WTC11 (cell line): Measurements from ENCODE around the gene CSNK2A2. TPM values are rescaled to one million over a fixed set of nuclear protein-coding genes. Genes with fewer than 3 reads are reported as not detected.

ENCODE experiments used
- ATAC-seq: fragments of 200-7000 bp; cut with Tn5 transposase; 2 replicates; pipeline ENCODE4 v1.10.0; 2021; ENCODE audit warnings: mild to moderate bottlenecking, moderate library complexity
- CTCF ChIA-PET: fragments of 300-600 bp; sonication (Branson Sonifier 250); formaldehyde crosslinking; loops from one replicate; lab custom pipeline; 2021; ENCODE audit warnings: antibody characterized with exemption; lab: Charles Lee
- POLR2A ChIA-PET: fragments of 350-600 bp; sonication (Branson Sonifier 250); formaldehyde crosslinking; loops from one replicate; lab custom pipeline; 2021; ENCODE audit warnings: antibody characterized with exemption; lab: Charles Lee
- DNase-seq: peaks from one replicate; pipeline ENCODE4 v3.0.0; 2021; ENCODE audit warnings: low spot score
- H3K27ac Mint-ChIP-seq: 2 replicates; pipeline ENCODE4 v1.8.0; 2021; ENCODE audit warnings: mixed read lengths
- H3K27me3 Mint-ChIP-seq: 2 replicates; pipeline ENCODE4 v1.8.0; 2021; ENCODE audit warnings: low read depth, mild to moderate bottlenecking, moderate library complexity, mixed read lengths
- H3K36me3 Mint-ChIP-seq: 2 replicates; pipeline ENCODE4 v1.8.0; 2021; ENCODE audit warnings: mixed read lengths
- H3K4me1 Mint-ChIP-seq: 2 replicates; pipeline ENCODE4 v1.8.0; 2022; ENCODE audit warnings: mixed read lengths
- H3K4me3 Mint-ChIP-seq: 2 replicates; pipeline ENCODE4 v1.8.0; 2021; ENCODE audit warnings: mild to moderate bottlenecking, moderate library complexity, mixed read lengths
- H3K9me3 Mint-ChIP-seq: 2 replicates; pipeline ENCODE4 v1.8.0; 2021; ENCODE audit warnings: mixed read lengths
- ESRRA ChIP-seq: sonication (generic); formaldehyde crosslinking; IDR thresholded peaks from 2 replicates; pipeline ENCODE4 v1.8.1; 2022; ENCODE audit warnings: mild to moderate bottlenecking, missing genetic modification reagents, borderline replicate concordance
- HMGA2 ChIP-seq: fragments of 250-450 bp; sonication (Bioruptor Pico); IDR thresholded peaks from 2 replicates; pipeline ENCODE4 v1.4.0; 2021; ENCODE audit warnings: mild to moderate bottlenecking, moderate library complexity
- JUN ChIP-seq: sonication (generic); formaldehyde crosslinking; IDR thresholded peaks from 2 replicates; pipeline ENCODE4 v1.8.0; 2023; ENCODE audit warnings: mild to moderate bottlenecking, missing genetic modification reagents
- NR2C2 ChIP-seq: sonication (generic); formaldehyde crosslinking; IDR thresholded peaks from 2 replicates; pipeline ENCODE4 v1.8.0; 2022; ENCODE audit warnings: mild to moderate bottlenecking, missing genetic modification reagents
- ZBTB43 ChIP-seq: sonication (generic); formaldehyde crosslinking; IDR thresholded peaks from 2 replicates; pipeline ENCODE4 v1.8.1; 2023; ENCODE audit warnings: mild to moderate bottlenecking, missing genetic modification reagents
- ZNF121 ChIP-seq: sonication (generic); formaldehyde crosslinking; IDR thresholded peaks from 2 replicates; pipeline ENCODE4 v1.8.0; 2023; ENCODE audit warnings: missing genetic modification reagents
- ZNF317 ChIP-seq: sonication (generic); formaldehyde crosslinking; IDR thresholded peaks from 2 replicates; pipeline ENCODE4 v1.8.1; 2023; ENCODE audit warnings: low read depth, mild to moderate bottlenecking, moderate library complexity, missing genetic modification reagents, borderline replicate concordance
- ZNF423 ChIP-seq: fragments of 250-450 bp; sonication (Bioruptor Pico); IDR thresholded peaks from 2 replicates; pipeline ENCODE4 v2.1.2; 2022; ENCODE audit warnings: mild to moderate bottlenecking, moderate library complexity
- ZNF512 ChIP-seq: sonication (generic); formaldehyde crosslinking; IDR thresholded peaks from 2 replicates; pipeline ENCODE4 v1.8.1; 2022; ENCODE audit warnings: missing genetic modification reagents, borderline replicate concordance
- ZNF671 ChIP-seq: fragments of 250-450 bp; sonication (Bioruptor Pico); IDR thresholded peaks from 2 replicates; pipeline ENCODE4 v1.8.0; 2021; ENCODE audit warnings: mild to moderate bottlenecking
- total RNA-seq: library from RNA; stranded (reverse); gene quantifications from 3 replicates; pipeline ENCODE4 v1.2.3, GENCODE V29; 2021
- TF ChIP-seq, protein P1 (sequence below): sonication (generic); formaldehyde crosslinking; IDR thresholded peaks from 2 replicates; pipeline ENCODE4 v1.8.0; 2023; ENCODE audit warnings: mild to moderate bottlenecking, missing genetic modification reagents
- TF ChIP-seq, protein P2 (sequence below): sonication (generic); formaldehyde crosslinking; IDR thresholded peaks from 2 replicates; pipeline ENCODE4 v1.8.0; 2022; ENCODE audit warnings: mild to moderate bottlenecking, missing genetic modification reagents
- TF ChIP-seq, protein P3 (sequence below): sonication (generic); formaldehyde crosslinking; IDR thresholded peaks from 2 replicates; pipeline ENCODE4 v1.8.1; 2022; ENCODE audit warnings: mild to moderate bottlenecking, moderate library complexity, missing genetic modification reagents
- TF ChIP-seq, protein P4 (sequence below): fragments of 200-600 bp; IDR thresholded peaks from 2 replicates; pipeline ENCODE4 v1.8.0; 2022; ENCODE audit warnings: antibody characterized with exemption
- TF ChIP-seq, protein P5 (sequence below): sonication (generic); formaldehyde crosslinking; IDR thresholded peaks from 2 replicates; pipeline ENCODE4 v1.8.1; 2022; ENCODE audit warnings: mild to moderate bottlenecking, missing genetic modification reagents, moderate library complexity, borderline replicate concordance

Gene CSNK2A2
- total RNA-seq, 1 experiment from 2014 or later = 114 TPM

- ChIA-PET POLR2A (interaction anchor here (0.6 kb wide), 1 partner anchor 22 kb away, joined by 13 read pairs; no protein-coding TSS in a partner anchor), CTCF (interaction anchor here (4.0 kb wide), 1 partner anchor 22 kb away, joined by 63 read pairs; no protein-coding TSS in a partner anchor)
- Mint-ChIP-seq H3K27ac (no peak overlapping the region), H3K9me3 (no peaks in the 10 kb centered on the region), H3K27me3 (no peaks in the 10 kb centered on the region), H3K36me3 (peaks cover 24% of the 10 kb centered on the region), H3K4me3 (no peak overlapping the region), H3K4me1 (peaks cover 18% of the 10 kb centered on the region)
- DNase-seq = no peak
- TF ChIP-seq, protein P1, sequence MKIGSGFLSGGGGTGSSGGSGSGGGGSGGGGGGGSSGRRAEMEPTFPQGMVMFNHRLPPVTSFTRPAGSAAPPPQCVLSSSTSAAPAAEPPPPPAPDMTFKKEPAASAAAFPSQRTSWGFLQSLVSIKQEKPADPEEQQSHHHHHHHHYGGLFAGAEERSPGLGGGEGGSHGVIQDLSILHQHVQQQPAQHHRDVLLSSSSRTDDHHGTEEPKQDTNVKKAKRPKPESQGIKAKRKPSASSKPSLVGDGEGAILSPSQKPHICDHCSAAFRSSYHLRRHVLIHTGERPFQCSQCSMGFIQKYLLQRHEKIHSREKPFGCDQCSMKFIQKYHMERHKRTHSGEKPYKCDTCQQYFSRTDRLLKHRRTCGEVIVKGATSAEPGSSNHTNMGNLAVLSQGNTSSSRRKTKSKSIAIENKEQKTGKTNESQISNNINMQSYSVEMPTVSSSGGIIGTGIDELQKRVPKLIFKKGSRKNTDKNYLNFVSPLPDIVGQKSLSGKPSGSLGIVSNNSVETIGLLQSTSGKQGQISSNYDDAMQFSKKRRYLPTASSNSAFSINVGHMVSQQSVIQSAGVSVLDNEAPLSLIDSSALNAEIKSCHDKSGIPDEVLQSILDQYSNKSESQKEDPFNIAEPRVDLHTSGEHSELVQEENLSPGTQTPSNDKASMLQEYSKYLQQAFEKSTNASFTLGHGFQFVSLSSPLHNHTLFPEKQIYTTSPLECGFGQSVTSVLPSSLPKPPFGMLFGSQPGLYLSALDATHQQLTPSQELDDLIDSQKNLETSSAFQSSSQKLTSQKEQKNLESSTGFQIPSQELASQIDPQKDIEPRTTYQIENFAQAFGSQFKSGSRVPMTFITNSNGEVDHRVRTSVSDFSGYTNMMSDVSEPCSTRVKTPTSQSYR = no peak
- TF ChIP-seq, protein P2, sequence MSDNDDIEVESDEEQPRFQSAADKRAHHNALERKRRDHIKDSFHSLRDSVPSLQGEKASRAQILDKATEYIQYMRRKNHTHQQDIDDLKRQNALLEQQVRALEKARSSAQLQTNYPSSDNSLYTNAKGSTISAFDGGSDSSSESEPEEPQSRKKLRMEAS = no peak
- TF ChIP-seq, protein P3, sequence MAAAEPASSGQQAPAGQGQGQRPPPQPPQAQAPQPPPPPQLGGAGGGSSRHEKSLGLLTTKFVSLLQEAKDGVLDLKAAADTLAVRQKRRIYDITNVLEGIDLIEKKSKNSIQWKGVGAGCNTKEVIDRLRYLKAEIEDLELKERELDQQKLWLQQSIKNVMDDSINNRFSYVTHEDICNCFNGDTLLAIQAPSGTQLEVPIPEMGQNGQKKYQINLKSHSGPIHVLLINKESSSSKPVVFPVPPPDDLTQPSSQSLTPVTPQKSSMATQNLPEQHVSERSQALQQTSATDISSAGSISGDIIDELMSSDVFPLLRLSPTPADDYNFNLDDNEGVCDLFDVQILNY (CRISPR knock-in tag) = no peak
- TF ChIP-seq ZNF423 (no peak), ZNF121 (no peak), ZNF671 (CRISPR knock-in tag) (no peak)
- ATAC-seq = no peak
Measured at GRCh38 chr16:58119509-58119845, 78.4 kb downstream of the CSNK2A2 start.

- peaks cover 18% of the 10 kb centered on the region for H3K4me1 Mint-ChIP-seq
- no peak for ATAC-seq
- DNase-seq = no peak
- no peak overlapping the region for H3K27ac Mint-ChIP-seq
- CTCF ChIA-PET = interaction anchor here (0.7 to 4.0 kb wide), 2 partner anchors 10 to 21 kb away, joined by 3 to 63 read pairs; partner anchors contain the start of gene CFAP20
- H3K9me3 Mint-ChIP-seq = no peaks in the 10 kb centered on the region
- H3K27me3 Mint-ChIP-seq = no peaks in the 10 kb centered on the region
- POLR2A ChIA-PET = interaction anchor here (0.6 kb wide), 1 partner anchor 21 kb away, joined by 13 read pairs; no protein-coding TSS in a partner anchor
- no peak overlapping the region for H3K4me3 Mint-ChIP-seq
- H3K36me3 Mint-ChIP-seq = peaks cover 29% of the 10 kb centered on the region
- TF ChIP-seq, protein P4, sequence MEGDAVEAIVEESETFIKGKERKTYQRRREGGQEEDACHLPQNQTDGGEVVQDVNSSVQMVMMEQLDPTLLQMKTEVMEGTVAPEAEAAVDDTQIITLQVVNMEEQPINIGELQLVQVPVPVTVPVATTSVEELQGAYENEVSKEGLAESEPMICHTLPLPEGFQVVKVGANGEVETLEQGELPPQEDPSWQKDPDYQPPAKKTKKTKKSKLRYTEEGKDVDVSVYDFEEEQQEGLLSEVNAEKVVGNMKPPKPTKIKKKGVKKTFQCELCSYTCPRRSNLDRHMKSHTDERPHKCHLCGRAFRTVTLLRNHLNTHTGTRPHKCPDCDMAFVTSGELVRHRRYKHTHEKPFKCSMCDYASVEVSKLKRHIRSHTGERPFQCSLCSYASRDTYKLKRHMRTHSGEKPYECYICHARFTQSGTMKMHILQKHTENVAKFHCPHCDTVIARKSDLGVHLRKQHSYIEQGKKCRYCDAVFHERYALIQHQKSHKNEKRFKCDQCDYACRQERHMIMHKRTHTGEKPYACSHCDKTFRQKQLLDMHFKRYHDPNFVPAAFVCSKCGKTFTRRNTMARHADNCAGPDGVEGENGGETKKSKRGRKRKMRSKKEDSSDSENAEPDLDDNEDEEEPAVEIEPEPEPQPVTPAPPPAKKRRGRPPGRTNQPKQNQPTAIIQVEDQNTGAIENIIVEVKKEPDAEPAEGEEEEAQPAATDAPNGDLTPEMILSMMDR = no peak
- TF ChIP-seq ZNF121 = no peak
- TF ChIP-seq, protein P2 = no peak
- TF ChIP-seq ZNF512 = no peak
- TF ChIP-seq ESRRA (CRISPR knock-in tag) = no peak
- TF ChIP-seq, protein P1 = no peak
- TF ChIP-seq JUN = no peak
- TF ChIP-seq ZBTB43 (CRISPR knock-in tag) = no peak
- TF ChIP-seq NR2C2 = no peak
- TF ChIP-seq, protein P3 (CRISPR knock-in tag) = no peak
- TF ChIP-seq, protein P5, sequence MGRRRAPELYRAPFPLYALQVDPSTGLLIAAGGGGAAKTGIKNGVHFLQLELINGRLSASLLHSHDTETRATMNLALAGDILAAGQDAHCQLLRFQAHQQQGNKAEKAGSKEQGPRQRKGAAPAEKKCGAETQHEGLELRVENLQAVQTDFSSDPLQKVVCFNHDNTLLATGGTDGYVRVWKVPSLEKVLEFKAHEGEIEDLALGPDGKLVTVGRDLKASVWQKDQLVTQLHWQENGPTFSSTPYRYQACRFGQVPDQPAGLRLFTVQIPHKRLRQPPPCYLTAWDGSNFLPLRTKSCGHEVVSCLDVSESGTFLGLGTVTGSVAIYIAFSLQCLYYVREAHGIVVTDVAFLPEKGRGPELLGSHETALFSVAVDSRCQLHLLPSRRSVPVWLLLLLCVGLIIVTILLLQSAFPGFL (CRISPR knock-in tag) = no peak
- no peak for TF ChIP-seq ZNF317 (CRISPR knock-in tag)
- TF ChIP-seq HMGA2 (CRISPR knock-in tag) = no peak
Measured at GRCh38 chr16:58118801-58119508, 79.0 kb downstream of the CSNK2A2 start.
